Retinal pigment epithelial cell (primary cell): ENCODE results near the gene ELOB.

Experiments
- DNase-seq: peaks from one replicate; pipeline ENCODE4 v3.0.0-alpha.2; 2010; ENCODE audit warnings: low read depth
- H3K4me3 ChIP-seq: 2 replicates; pipeline ENCODE4 v1.5.1; 2011; ENCODE audit warnings: mild to moderate bottlenecking, low read length, control low read depth, moderate library complexity
- TF ChIP-seq, protein P1 (sequence below): conservative IDR thresholded peaks from 2 replicates; pipeline ENCODE4 v1.5.1; 2011; ENCODE audit warnings: low read depth, low read length, control low read depth, inconsistent platforms

ELOB gene

DNA sequence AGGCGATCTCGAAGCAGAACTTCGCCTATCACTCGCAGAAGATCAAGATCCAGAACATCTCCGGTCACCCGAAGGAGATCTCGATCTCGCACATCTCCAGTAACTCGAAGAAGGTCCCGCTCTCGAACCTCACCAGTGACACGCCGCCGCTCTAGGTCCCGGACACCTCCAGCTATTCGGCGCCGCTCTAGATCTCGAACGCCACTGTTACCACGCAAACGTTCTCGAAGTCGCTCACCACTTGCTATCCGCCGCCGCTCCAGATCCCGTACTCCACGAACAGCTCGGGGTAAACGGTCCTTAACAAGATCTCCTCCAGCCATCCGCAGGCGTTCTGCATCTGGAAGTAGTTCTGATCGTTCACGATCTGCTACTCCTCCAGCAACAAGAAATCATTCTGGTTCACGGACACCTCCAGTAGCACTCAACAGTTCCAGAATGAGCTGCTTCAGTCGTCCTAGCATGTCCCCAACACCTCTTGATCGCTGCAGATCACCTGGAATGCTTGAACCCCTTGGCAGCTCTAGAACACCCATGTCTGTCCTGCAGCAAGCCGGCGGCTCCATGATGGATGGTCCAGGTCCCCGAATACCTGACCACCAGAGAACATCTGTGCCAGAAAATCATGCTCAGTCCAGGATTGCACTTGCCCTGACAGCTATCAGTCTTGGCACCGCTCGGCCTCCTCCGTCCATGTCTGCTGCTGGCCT is 10.5 kb downstream of the ELOB start:
- TF ChIP-seq, protein P1, sequence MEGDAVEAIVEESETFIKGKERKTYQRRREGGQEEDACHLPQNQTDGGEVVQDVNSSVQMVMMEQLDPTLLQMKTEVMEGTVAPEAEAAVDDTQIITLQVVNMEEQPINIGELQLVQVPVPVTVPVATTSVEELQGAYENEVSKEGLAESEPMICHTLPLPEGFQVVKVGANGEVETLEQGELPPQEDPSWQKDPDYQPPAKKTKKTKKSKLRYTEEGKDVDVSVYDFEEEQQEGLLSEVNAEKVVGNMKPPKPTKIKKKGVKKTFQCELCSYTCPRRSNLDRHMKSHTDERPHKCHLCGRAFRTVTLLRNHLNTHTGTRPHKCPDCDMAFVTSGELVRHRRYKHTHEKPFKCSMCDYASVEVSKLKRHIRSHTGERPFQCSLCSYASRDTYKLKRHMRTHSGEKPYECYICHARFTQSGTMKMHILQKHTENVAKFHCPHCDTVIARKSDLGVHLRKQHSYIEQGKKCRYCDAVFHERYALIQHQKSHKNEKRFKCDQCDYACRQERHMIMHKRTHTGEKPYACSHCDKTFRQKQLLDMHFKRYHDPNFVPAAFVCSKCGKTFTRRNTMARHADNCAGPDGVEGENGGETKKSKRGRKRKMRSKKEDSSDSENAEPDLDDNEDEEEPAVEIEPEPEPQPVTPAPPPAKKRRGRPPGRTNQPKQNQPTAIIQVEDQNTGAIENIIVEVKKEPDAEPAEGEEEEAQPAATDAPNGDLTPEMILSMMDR, result no peak
- no peak overlapping the region for H3K4me3 ChIP-seq
- no peak for DNase-seq

DNA sequence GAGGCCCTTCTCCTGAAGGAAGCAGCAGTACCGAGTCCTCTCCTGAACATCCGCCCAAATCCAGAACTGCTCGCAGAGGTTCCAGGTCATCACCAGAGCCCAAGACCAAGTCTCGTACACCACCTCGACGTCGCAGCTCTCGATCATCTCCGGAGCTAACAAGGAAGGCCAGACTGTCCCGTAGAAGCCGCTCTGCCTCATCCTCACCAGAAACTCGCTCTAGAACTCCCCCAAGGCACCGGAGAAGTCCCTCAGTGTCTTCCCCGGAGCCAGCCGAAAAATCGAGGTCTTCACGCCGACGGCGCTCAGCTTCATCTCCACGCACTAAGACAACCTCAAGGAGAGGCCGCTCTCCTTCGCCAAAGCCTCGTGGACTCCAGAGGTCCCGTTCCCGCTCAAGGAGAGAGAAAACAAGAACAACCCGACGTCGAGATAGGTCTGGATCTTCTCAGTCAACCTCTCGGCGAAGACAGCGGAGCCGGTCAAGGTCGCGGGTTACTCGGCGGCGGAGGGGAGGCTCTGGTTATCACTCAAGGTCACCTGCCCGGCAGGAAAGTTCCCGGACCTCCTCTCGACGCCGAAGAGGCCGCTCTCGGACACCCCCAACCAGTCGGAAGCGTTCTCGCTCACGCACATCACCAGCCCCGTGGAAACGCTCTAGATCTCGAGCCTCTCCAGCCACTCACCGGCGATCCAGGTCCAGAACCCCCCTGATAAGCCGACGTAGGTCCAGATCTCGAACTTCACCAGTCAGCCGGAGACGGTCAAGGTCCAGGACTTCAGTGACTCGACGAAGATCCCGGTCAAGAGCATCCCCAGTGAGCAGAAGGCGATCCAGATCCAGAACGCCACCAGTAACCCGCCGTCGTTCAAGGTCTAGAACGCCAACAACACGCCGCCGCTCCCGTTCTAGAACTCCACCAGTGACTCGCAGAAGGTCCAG is 11.3 kb downstream of the ELOB start:
- no peak for DNase-seq
- TF ChIP-seq, protein P1, result no peak
- H3K4me3 ChIP-seq, result no peak overlapping the region

DNA sequence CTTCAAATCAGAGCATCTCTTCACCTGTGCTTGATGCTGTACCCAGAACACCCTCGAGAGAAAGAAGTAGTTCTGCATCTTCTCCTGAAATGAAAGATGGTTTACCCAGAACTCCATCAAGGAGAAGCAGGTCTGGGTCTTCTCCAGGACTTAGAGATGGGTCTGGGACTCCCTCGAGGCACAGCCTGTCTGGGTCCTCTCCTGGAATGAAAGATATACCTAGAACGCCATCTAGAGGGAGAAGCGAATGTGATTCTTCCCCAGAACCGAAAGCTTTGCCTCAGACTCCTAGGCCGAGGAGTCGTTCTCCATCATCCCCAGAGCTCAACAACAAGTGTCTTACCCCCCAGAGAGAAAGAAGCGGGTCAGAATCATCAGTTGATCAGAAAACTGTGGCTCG is 12.4 kb downstream of the ELOB start:
- DNase-seq, result no peak
- TF ChIP-seq, protein P1, result no peak
- no peak overlapping the region for H3K4me3 ChIP-seq

DNA sequence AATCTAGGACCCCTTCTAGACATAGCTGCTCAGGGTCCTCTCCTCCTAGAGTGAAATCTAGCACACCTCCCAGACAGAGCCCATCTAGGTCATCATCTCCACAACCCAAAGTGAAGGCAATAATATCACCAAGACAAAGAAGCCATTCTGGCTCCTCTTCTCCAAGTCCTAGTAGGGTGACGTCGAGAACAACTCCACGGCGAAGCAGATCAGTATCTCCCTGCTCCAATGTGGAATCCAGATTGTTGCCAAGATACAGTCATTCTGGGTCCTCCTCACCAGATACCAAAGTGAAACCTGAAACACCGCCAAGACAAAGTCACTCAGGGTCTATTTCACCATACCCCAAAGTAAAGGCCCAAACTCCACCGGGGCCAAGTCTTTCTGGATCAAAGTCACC is 13.9 kb downstream of the ELOB start:
- H3K4me3 ChIP-seq, result no peak overlapping the region
- DNase-seq, result no peak
- TF ChIP-seq, protein P1, result no peak

DNA sequence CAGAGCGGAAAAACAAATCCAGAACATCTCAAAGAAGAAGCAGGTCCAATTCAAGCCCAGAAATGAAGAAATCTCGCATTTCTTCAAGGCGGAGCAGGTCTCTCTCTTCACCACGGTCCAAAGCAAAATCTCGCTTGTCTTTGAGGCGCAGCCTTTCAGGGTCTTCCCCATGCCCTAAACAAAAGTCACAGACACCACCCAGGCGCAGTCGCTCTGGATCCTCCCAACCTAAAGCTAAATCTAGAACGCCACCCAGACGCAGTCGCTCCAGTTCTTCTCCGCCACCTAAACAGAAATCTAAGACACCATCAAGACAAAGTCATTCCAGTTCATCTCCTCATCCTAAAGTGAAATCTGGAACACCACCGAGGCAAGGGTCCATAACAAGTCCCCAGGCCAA is 14.4 kb downstream of the ELOB start:
- H3K4me3 ChIP-seq, result no peak overlapping the region
- no peak for DNase-seq
- TF ChIP-seq, protein P1, result no peak

DNA sequence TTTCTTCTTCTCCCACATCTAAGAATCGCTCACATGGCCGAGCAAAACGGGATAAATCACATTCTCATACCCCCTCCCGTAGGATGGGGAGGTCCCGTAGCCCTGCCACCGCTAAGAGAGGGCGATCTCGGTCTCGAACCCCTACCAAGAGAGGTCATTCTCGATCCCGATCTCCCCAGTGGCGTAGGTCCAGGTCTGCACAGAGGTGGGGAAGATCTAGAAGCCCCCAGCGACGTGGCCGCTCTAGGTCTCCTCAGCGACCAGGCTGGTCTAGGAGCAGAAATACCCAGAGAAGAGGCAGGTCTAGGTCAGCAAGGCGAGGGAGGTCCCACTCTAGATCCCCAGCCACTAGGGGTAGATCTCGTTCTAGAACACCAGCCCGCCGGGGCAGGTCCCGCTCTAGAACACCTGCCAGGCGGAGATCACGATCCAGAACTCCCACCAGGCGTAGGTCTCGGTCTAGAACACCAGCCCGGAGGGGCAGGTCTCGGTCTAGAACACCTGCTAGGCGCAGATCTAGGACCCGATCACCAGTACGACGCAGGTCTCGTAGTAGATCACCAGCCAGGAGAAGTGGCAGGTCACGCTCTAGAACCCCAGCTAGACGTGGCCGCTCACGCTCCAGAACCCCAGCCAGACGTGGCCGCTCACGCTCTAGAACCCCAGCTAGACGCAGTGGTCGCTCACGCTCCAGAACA is 15.0 kb downstream of the ELOB start:
- TF ChIP-seq, protein P1, result no peak
- no peak for DNase-seq
- H3K4me3 ChIP-seq, result no peak overlapping the region
